NCI-H748 (cell line): ENCODE measurements around the gene ST8SIA5.

Source experiments
- DNase-seq: peaks from one replicate; lab custom pipeline; 2025; ENCODE audit not compliant: unreplicated experiment; lab: John Stamatoyannopoulos, UW

The ST8SIA5 gene

DNA sequence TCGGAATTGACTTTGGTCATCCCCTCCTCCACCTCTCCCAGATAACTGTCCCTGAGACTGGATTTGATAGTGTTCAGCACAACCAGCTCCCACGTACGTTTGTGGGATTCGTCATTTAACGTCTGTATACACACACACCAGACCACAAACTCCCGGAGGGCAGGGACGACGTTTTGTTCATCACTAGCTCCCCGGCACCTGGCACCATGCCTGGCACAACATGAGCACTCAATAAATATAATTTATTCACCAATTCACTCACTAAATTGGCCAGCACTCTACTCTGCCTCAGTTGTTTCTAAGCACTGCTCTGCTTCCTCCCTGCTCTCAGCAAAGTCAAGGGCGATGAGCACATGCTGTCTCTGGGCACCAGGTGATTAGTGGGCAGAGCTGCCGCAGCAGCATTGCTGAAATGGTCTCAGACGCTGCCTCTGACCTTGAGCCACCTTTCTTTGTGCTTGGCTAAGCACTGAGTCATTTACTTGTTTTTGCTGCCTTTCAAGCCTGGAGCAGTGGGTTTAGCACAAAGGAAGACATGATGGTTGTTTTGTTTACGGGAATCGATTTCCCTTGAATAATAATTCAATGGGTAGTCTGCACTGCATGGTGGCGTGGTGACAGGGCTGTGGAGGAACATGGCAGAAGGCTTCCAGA, 80.5 kb downstream of the ST8SIA5 start:
- DNase-seq, result peak; percentile 54

DNA sequence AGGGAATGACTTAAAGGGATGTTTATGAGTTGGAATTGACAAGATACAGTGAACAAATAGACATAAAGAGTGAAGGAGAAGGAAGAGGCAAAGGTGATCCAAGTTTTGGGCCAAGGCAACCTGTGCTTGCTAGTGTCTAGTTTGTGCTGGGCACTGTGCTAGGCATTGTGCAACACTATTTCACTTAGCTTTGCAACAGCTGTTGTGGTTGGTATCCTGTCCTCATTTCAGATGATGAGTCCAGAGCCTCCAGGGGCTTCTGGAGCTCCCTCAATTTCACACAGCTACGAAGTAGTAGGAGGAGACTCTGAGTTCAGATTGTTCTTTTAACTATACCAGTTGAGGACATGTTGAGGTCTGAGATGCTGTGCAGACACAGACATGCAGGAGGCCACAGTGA, 81.7 kb downstream of the ST8SIA5 start:
- no peak for DNase-seq

DNA sequence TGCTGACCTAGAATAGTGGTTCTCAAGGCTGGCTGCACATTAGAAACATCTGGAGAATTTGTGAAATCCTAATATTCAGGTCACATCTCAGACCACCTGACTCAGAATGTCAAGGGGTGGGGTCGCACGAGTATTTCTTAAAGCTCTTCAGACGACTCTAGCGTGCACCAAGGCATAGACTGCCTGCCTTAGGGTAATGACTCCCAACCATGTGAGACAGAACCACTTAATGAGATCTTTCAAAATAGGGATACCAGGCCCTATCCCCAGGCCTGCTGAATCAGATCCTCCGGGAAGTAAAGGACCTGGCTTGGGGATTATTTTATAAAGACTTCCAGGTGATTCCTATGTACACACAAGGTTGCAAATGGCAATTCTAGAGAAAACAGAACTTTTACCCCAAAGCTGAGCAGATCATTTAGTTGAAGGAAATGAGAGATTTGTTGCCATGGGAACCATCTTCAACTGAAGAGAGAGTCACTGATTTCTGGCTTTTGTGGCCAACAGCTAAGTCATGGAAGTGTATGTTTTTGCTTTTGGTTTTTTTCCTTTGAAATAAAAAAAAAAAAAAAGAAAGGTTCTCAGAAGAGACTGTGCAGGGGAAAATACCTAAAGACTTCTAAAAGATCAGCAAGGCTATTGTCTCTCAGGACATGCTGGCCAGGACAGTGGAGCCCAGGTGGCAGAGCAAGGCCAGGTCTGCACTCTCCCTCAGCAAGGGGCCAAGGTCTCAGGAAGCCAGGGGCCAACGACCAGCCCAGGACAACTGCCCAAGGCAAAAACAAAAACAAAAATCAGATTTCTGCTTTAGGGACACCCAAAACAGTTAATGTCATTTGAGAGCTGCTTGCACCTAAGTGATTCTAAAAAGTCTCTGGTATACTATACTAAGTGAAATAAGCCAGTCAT, 84.5 kb downstream of the ST8SIA5 start:
- no peak for DNase-seq

DNA sequence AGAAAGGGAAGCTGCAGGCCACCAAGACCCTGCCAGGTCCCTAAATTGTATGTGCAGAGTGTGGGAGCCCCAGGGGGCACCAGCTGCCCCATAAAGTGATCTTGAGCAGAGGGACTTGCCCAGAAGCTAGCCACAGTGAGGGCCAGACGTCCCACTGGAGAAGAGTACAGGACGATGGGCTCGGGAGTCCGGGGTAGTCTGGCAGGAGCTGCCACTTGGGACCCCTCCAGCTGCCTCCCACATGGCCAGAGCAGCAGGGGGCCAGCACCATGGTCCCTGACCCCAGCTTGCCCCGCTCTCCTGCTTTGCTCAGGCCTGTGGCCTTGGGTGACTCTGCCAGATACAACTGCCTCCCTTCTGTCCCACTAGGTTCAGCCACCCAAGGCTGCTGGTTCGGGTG, 88.2 kb downstream of the ST8SIA5 start:
- DNase-seq, result no peak

DNA sequence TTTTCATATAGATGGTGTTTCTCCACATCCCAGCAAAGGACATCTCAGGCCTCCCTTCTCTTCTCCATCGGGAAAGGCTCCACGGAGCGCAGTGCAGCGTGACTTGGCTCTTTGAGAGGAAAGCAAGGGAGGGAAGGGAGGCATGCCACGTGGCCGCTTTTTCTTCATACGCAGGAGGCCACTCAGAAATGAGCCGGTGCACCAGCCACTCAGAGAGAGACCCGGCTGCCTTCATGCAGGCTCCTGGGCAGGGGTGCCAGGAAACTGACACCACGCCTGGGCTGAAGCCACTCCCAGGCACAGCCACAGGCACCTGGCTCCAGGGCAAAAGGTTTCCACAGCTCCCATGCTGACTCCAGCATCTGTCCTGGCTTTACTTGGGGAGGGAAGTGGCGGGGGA, 88.7 kb downstream of the ST8SIA5 start:
- DNase-seq, result no peak

DNA sequence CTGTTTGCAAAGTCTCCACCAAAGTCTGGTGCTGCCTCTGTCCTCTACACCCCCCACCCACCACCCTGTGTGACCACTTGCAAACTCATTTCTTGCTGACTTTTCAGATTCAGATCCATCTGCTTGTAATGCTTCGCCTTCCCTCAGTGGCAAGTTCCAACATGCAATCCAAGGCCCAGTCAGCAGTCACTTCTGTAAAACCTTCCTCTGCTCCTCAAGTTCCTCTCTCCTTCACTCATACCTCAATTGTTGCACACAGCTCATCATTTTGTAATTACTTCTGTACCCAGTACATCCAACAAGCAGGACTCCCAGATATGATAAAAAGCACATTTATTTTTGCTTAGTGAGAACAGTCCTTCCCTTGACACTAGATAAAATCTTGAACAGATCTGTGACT, 93.3 kb downstream of the ST8SIA5 start:
- no peak for DNase-seq

DNA sequence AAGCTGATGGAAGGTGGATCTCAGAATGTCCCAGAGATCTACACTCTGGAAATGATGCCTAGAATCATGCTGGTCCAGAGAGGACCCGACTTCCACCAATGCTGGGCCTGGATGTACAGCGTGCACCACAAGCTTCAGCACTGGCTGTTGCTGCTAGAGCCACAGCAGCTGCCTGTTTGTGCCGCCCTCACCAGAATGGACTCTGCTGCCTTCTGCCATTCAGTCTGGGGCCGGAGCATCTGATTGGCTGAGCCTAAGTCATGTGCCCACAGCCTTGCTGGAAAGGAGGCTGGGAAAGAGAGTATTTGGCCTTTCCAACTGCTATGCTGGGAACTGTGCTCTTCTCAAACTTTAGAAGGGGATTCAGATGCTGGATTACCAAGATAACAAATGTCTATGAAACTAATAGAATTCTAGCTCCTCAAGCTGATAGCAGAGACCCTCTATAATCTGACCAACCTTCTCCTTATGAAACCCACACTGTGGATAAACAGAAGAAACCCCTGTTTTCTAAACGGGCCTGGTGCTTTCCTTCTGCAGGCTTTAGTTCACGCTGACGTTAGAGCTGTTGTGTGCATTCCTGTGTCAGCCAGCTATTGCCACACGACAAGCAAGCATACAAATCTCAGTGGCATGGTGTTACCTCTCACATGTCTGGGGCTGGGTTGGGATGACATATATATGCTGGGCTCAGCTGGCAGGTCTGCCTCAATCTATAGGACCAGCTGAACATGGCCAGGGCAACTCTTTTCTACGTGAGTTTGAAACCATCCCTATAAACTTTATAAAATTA, 95.7 kb downstream of the ST8SIA5 start:
- DNase-seq, result peak; percentile 54

DNA sequence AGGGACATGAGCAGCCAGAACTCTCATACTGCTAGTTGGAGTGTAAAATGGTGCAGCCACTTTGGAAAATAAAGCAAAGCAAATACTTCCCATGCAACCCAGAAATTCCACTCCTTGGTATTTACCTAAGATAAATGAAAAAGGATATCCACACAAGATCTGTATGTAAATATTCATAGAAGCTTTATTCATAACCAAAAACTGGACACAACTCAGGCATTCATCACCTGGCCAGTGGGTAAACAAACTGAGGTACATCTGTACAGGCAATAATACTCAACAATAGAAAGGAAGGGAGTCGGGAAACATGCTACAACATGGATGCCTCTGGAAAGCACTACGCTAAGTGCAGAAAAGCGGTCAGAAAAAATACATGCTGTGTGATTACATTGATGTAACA, 97.4 kb downstream of the ST8SIA5 start:
- DNase-seq, result no peak

DNA sequence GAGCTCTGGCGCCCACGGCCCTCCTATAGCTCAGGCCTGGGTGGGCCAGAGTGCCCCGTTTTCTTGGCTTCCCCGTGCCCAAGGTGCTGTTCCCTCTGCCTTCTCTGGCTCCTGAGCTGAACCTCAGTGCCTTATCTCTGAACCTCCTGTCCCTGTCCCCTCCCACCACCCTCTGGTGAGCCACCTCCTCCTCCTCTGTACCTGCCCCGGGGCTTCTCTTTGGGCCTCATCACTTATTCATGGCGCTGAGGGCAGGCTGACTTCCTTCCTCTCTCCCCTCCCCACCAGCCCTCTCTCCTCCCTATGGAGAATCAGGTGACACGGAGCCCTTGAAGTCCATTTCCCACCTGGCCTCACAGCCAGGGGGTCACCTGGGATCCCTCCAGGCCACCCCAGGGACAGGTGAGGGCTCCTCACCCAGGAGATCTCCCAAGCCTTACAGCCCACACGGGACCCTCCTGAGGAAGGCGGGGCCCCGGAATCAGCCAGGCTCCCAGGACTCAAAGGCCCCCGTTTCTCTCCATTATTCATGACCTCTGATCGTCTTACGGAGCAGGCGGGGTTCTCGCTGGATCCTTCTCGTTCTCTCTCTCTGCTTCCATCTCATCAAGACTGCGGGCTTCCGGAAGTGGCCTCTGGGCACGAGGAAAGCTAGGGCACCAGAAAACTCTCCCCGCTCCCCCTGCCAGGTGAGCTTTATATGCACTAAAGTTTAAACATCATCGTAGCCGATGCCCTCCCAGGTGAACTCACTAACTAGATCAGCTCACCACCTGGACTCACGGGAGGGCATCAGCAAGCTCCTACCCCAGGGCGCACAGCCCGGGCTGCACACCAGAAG, 99.5 kb downstream of the ST8SIA5 start, which contains the start of gene LOXHD1:
Gene LOXHD1, minus strand, starts transcription at position 106 of the 841 bp plus-strand sequence. CDS start 187 bp downstream, outside the sequence.
- no peak for DNase-seq

DNA sequence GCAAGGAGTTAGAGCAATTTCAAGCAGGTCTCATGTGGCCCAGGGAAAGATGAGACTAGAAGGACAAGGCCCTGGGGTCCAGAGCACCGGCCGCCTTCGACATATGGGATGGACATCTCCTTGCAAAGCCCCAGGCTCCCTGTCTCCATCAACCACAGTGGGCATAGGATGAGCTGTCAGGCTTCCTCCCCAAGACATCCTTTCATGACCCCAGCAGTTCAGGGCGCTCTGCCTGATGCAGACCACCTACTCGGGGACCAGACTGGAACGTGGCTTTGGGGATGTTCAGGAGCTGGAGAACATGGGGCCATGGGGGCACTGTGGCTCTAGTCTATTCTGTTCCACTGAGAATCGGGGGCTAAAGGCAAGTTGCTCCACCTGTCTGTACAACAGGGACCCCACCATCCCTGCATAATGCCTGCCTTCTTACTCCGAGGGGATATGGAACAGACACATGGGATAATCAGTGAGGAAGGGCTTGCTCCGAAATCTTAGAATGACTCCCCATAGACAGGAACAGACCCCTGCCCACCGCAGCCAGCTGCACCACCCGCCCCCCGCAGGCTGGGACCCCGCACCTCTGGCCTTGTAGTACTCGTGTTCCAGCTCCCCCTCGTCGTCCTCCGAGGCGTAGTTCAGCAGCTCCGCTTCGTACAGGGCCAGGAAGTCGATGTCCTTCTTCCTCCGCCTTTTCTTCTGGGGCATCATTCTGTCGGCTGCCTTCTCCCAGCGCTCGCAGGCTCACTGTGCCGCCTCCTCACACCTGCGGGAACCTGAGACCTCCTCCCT, 100.3 kb downstream of the ST8SIA5 start:
- DNase-seq, result no peak

DNA sequence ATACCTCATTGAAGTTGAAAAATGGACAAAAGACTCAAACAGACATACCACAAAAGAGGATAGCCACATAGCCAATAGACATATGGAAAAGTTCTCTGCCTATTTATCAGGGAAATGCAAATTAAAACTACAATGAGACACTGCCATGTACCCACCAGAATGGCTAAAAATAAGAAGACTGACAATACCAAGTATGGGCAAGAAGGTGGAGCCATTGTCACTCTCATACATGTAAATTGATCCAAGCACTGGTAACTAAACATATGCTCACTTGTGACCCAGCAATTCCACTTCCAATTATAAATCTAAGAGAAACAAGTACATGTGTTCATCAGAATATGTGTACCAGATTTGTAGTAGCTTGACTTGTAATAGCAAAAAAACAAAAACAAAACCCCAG, 104.5 kb downstream of the ST8SIA5 start:
- DNase-seq, result no peak

DNA sequence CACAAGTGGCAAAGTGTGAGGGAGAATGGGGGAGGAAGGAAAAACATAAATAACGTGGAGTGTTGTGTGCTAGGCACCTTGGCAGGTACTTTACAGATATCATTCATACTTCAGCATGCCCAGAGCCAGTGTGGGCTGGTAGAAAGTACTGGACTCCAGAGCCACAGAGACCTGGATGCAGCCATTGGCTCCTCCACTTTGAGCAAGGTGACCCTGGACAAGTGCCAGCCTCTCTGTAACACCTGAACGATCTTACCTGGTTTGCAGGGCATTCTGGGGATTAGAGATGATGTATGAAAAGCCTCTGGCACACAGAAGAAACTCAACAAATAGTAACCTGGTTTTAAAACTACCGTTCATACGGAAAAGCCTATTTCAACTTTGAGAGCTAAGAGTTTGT, 106.2 kb downstream of the ST8SIA5 start:
- no peak for DNase-seq

DNA sequence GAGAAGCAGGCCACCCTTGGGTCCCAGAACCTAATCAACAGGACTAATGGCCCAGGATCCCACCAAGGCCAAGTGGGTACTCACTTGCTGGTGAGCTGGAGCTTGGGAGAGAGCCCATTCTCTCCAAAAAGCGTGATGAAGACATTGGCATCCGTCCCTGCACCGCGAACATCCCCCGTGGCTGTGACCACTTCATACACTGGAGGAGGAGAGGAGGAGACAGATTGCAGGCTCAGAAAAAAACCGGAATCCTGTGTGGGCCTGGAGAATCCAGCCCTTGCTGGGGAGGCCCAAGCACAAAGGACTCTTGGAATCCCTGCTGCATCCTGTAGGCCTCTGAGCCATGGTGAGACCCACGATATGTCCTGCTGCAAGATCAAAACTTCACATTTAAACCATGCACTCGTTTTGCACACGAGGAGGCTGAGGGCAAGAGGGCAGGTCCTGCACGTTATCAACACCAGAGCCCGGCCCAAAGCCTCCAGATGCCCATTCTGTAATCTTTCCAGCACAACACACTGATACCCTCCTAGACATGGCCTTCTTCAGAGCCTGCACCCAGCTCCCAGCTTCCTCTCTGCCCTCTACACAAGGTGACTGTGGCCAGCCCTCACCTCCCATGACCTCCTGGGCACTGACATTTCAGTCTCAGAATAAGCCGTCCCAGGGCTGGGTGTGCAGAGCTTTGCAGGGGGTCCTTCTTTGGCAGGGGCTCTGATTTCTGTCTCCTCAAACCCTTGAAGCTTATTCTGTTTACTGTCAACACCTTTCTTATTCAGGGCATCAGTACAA, 107.6 kb downstream of the ST8SIA5 start:
- DNase-seq, result no peak

DNA sequence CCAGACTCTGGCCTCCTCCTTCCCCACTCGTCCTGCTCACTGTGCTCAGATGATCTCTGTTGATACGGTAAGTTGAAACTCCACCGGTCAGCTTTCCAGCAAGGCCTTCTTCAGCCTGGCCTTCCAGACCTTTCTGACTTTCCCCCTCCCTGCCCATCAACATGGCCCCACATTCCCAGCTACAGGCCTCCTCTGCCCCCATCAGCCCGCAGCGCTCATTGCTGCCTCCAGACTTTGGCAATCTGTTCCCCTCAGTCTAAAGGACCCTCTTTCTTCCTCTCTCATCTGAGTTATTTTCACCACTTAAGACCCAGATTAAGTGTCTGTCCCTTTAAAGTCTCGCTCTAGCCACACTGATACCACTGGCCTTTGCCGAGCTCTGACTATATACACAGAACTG, 110.4 kb downstream of the ST8SIA5 start:
- DNase-seq, result no peak

DNA sequence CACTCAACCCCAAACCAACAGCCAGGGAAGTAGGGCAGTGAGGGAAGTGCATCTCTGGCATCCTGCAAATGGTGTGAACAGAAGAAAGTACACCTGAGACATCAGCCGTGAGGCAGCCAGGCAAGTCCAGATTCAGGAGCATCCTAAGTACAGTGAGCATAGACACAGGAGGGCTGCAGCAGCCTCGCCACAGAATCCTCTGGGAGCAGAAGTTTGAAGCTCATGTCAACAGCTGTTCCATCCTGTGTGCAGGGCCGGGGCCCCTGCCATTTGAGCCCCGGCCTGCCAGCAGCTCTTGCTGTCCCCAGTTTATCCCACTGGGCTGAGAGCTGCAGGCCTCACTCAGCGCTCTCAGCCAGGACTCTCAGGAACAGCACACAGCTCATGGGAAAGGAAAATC, 114.3 kb downstream of the ST8SIA5 start:
- DNase-seq, result no peak

DNA sequence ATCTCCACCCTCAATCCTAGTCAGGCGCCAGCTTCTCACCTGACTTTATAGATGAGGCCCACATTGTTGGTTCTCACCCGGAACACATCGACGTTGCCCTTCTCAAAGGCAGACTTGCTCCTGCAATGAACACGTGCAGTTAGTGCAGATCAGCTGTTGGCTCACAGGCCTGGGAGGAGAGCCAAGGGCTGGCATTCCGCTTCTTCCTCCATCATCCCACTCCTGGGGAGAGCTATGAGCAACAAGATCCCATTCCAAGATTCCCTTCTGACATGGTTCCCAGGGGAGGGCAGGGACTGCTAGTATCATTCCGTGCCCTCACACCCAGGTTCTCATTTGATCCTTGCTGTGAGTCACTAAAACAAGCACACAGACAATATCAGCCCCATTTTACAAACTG, 114.9 kb downstream of the ST8SIA5 start:
- DNase-seq, result no peak

DNA sequence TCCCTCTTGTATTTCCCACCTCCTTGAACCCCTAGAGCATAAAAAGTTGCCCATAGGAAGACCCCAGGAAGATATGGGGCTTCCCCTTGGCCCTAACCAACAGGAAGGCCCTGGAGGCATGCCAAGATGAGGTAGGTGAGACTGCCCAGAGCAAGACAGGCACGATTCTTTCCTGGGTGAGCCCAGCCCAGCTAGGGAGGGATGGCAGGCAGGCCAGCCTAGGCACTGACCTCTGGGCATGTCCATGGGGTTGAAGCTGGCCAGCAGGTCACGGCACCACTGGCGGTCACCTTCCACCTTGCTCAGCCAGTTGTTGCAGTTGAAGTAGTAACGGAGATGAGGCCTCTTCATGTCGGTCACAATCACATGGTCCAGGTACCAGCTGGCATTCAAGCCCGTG, 117.5 kb downstream of the ST8SIA5 start:
- DNase-seq, result no peak

DNA sequence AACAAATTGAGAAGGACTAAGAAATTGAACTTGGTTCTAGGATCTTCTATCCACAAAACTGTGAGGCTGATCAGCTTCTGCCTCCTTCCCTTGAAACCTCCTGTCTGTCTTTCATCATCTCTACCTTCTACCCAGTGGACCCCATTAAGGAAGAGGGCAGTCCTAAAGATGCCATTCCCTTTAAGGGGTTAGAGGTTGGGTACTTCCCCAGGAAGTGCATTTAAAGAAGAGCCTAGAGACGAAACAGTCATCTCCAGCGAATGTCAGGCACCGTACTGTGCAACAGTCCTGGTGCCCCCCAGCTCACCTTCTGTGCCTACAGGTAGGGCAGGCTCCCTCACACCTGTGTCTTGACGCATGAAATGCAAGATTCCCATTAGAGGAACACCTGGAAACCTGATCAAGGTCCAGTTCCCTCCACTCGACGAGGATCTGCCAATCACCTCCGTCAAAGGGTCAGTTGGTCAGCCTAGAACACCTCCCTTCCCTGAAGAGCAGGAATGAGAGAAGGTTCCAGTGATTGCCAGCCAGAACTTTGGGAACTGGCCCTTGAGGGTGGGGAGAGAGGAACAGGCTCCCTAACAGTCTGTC, 120.7 kb downstream of the ST8SIA5 start:
- DNase-seq, result no peak
